Activated T-cell treated with anti-CD3 and anti-CD28 coated beads for 48 hours (primary cell): ENCODE measurements around the gene DNAJC24.
"Not testable (repeated sequence)": the region's sequence is repeated elsewhere in the genome, so short reads cannot be mapped to it uniquely, and the experiment has no call there.

Source experiments
- DNase-seq: peaks from one replicate; pipeline ENCODE4 v3.0.0-alpha.2; 2020; ENCODE audit warnings: low read depth

The DNAJC24 gene, protein sequence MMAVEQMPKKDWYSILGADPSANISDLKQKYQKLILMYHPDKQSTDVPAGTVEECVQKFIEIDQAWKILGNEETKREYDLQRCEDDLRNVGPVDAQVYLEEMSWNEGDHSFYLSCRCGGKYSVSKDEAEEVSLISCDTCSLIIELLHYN

DNA sequence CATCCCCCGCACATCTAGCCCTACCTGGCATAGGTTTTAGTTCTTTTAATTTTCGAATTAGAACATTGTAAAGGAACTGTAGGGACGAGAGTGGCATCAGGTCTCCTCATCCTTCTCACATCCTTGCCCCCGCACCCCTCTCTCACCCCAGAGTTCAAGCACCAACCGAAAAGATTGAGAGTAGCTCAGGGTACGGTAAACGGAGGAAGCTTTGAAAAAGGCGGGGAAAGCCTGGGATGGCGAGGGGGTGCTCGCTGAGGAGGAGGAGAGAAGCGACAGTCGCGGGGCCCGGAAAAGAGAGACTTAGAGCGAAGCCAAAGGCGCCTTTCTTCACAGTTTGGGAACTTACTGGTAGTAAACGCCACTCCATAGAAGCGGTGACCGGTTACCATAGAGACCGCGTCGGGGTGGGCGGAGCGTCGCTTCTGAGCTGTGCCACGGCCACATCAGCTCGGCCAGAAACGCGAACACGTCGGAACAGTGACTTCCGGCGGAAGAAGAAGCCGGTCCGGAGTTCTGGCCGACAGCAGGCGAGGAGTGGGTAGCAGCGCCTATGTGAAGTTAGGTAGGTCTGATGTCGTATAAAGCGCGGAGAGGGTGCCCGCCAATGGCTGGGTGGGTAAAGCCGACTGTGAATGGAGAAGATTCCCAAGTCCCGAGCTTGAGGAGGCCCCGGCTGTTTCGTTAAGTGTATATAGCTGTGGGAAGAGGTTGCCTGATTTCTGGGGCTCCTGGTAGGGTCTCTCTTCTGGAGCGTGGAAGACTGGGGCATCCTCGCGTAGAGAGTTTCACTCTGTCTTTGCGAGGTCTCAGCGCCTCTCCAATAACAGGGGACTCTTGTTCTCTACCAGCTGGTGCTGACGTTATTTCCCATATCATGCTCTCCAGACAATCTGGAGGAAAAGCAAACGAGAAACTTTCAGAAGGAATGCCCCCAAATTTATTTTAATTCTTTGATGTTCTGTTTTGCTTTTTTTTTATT lies at the start of gene DNAJC24, which contains the start of gene DCDC1:
TSS of gene DNAJC24 (plus strand) at position 513 of the 982 bp plus-strand sequence. CDS start 889 bp downstream, outside the sequence.
TSS of gene DCDC1 (minus strand) at position 392 of the 982 bp plus-strand sequence. CDS start 41,459 bp downstream, outside the sequence.
- peak; percentile 87 for DNase-seq

DNA sequence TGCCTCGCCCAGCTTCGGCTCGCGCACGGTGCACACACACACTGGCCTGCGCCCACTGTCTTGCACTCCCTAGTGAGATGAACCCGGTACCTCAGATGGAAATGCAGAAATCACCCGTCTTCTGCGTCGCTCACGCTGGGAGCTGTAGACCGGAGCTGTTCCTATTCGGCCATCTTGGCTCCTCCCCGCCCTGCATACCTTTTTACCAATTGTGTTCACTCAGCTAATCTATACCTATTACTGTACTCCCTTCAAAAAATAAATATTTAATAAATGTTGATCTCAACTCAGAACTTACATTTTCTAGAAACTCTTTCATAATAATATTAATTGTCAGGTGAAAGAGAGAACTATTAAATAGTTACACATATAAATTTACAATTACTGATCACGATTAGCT lies 48.2 kb upstream of the DNAJC24 start:
- DNase-seq: not testable (repeated sequence)

DNA sequence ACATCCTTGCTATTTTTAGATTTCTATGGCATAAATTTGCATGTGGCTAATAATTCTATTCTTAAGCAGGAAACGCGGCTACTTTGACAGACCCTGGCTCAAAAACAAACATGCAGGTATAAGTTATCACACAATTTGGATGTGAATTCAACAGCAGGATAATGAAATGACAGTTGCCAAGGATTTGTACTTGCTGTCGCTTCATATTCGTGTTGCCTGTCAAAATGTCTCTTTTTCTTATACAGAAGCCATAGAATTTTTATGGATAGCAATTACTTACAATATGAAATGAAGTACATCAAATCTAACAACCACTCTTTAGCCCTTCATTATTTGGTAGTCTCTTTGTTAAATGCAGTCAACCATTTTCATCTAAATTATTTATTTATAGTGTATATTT lies 46.5 kb upstream of the DNAJC24 start:
- no peak for DNase-seq

- no peak for DNase-seq
Observed at GRCh38 chr11:31325160-31325559, 44.5 kb upstream of the DNAJC24 start.

- DNase-seq: no peak
Observed at GRCh38 chr11:31326470-31327148, 43.1 kb upstream of the DNAJC24 start.

DNA sequence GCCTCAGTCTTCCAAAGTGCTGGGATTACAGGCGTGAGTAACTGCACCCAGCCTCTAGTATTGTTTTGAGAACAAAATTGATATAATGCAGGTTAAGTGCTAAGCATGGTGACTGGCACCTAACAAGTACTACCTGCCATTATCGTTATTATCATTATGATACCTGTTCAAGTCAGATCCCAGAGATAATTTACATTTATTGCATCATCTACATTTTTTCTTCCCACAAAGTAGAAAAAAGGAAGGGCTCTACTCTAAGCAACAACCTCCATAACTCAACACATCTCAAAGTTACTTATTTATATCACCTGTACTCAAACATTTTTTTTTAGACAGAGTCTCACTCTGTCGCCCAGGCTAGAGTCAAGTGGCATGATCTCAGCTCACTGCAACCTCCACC lies 42.2 kb upstream of the DNAJC24 start:
- no peak for DNase-seq

DNA sequence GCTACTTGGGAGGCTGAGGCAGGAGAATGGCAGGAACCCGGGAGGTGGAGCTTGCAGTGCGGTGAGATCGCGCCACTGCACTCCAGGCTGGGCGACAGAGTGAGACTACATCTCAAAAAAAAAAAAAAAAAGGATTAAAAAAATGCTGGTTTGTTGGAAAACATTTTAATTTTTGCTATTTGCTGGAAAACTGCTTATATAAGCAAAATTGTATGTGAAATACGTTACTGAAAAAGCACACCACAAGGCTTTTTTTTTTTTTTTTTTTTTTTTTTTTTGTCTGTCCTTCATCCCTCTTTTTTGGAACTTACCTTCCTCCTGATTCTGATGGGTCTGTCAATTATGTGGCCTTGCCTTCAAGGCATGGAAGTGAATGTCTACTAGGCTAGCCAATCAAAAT lies 41.0 kb upstream of the DNAJC24 start:
- no peak for DNase-seq

DNA sequence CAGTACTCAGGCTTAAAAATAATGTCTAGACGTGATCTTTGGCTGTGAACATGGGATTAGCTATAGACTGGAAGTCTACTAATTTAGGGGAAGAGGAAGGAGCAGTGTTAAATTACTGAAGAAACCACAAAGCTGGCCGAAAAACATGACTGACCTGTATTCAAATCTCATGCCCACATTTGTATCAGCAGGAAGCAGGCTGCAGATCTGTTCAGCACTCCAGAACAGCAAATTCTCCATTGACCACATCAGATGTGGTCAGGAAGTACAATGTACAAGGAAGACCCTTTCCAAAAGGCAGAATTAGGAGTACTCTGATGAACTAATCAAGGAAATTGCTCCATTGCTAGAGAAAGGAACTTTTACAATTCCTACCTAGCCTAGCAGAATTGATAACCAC lies 31.9 kb upstream of the DNAJC24 start:
- DNase-seq: no peak

DNA sequence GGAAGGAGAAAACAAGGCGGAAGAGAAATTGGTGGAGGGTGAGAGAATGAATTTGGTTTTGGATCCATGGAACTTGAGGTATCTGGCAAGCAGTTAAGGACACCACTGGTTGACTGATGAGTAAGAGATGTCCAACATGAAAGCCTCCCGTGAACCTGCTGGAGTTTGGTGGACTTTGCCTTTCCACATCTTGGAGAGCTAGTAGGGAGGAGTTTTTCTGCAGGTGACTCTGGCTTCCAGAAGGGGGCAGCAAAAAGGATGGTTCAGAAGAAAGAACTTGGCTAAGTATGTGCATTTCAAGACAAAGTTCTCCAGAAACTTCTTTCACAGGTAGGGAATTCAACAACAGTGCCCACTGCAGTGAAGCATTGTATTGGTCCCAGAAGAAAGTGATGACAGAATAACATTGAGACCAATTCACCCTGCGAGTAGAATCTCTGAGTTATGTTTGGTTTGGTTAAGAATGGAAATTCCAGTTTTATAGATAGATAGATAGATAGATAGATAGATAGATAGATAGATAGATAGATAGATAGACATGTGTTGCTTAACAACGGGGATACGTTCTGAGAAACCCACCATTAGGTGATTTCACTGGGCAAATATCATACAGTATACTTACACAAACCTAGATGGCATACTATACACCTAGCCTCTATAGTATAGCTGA lies 28.6 kb upstream of the DNAJC24 start:
- no peak for DNase-seq

DNA sequence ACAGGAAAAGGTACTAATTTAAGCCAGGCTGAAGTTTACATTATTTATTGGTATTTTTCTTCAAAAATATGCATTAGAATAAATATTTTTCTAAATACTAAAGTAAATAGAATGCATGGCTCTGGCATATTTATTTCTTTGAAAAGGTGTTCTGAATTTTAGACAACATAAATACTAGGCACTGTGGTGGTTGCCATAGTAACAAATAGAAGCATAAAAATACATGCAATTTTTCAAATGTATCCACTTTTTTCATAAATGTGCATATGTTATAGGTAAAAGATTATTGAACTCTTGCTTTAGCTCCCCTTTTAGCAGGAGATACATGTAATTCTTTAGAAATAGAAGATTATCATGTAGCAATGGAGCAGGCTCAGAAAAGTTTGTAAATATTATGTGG lies 18.5 kb upstream of the DNAJC24 start:
- no peak for DNase-seq

DNA sequence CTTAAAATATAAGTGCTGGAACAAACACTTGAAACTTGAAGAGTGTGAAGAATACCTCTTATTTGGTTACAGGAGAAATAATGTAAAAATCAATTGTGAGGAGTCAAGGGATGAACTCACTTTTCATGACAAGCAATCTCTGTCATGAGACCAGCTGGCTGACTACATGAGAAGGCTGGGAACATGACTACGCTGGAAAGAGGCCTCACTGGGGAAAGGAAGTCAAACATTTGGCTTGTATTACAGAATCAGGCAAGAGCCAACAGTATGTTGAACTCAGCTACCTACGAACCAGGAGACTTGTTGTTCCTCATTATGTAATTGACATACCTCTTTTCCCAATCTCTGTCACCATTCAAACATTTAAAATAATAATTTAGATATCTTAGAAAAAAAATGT lies 14.5 kb upstream of the DNAJC24 start:
- DNase-seq: no peak

- no peak for DNase-seq
Observed at GRCh38 chr11:31355817-31356216, 13.8 kb upstream of the DNAJC24 start.

- no peak for DNase-seq
Observed at GRCh38 chr11:31361743-31362142, 7.9 kb upstream of the DNAJC24 start.

- DNase-seq: no peak
Observed at GRCh38 chr11:31366795-31367194, 2.9 kb upstream of the DNAJC24 start.

- DNase-seq: no peak
Observed at GRCh38 chr11:31375879-31376278, 6.2 kb downstream of the DNAJC24 start.

DNA sequence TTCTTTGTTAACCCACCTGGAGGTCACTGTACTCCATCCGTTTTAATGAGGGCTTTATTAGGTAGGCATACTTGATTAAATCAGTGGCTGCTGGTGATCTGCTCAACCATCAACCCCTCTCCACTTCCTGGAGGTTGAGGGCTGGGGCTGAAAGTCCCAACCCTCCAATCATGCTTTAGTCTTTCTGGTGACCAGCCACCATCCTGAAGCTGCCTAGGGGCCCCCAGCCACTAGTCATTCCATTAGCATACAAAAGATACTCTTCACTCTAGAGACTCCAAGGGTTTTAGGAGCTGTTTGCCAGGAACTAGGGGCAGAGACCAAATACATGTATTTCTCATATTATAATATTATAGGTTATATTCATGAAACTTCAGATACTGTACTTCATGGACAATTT lies 13.5 kb downstream of the DNAJC24 start:
- DNase-seq: no peak

- DNase-seq: no peak
Observed at GRCh38 chr11:31387379-31387778, 17.7 kb downstream of the DNAJC24 start.

DNA sequence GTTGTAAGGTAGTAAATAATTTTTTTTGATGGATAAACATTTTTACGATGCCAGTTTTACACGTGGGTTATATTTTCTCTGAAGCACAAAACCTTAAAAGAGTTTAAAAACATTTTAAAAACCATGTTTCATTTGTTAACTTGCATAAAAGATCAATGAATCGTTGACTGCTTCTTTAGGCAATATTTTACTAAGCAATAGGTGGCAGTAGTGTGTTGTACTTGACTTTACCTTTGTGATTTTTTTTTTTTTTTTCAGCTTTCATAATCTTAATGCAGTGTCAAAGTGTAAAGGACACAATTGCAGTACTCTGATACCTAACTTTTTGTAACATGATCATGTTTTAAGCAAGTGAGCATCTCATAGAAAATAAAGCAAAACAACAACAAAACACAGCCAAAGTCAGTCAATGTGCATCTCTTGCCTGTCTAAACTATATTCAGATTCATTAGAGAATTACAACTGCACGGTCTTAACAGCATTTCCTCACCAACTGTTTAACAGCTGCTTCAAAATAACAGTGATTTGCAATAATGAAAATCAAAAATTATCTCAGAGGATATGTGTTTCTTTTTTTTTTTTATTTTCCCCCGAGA lies 27.7 kb downstream of the DNAJC24 start:
- no peak for DNase-seq

GRCh38 chr11:31404614-31405013 lies 35.0 kb downstream of the DNAJC24 start:
- DNase-seq: no peak

- no peak for DNase-seq
Observed at GRCh38 chr11:31408201-31408600, 38.5 kb downstream of the DNAJC24 start.

DNA sequence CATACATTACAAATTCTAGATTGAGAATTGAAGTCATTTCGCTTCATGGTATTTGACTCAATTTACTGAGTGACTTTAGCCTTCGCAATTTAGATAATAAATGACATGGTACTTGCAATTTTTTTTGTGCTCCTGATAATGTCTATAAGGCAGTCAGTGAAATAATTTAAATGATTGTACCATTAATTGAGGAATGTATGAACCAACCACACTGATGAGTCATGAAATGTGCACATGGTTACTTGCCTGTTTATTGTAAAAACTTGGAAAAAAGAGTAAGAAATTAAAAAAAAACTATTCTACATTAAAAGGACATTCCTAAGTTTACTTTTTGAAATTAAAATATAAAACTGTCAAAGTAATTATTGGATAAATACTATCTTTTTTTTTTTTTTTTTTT lies 43.3 kb downstream of the DNAJC24 start:
- no peak for DNase-seq

- DNase-seq: no peak
Observed at GRCh38 chr11:31414338-31414737, 44.7 kb downstream of the DNAJC24 start.
